Measurements from ENCODE around the gene GRIK2.

GRIK2 gene

DNA sequence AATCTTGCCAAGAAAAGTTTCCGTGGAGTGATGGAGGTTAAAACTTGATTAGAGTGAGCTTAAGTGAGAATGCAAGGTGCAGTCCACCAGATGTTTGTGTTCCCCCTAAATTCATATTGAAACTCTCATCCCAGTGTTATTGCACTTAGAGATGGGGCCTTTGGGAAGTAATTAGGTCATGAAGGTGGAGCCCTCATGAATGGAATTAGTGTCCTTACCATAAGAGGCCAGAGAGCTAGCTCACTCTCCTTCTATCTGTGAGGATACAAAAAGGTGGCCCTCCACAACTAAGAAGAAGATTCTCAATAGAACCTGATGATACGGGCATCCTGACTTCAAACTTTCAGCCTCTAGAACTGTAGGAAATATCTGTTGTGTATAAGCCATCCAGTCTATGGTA is 258.6 kb downstream of the GRIK2 start:
- TF ChIP-seq POLR2A (IDR thresholded peaks at IDR 0.05; ENCODE audit: low read depth, low read length) = no peak
- no peak for TF ChIP-seq TAF1 (IDR thresholded peaks at IDR 0.05; ENCODE audit: borderline replicate concordance, low read depth, low read length)
- TF ChIP-seq POLR2AphosphoS5 (IDR thresholded peaks at IDR 0.05; ENCODE audit: low read depth, low read length) = no peak
- FAIRE-seq (no peak), DNase-seq (ENCODE audit: insufficient read length) (no peak)

DNA sequence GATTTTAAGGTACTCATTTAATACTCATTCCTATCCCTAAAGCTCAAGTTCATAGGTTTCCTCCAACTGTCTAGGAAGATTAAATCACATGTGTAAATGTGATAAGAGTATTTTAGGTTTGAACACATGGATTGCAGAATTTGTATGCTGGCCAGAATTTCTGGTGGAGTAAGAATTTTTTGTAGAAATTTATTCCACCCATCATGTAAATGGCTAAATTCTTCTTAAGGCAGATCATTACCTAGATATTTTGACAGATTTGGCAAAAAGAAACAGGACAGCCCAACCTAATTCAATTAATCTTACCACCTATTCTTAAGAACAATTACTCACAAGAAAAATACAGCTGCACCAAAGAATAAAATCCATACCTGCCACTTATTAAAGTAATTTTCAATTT is 261.6 kb downstream of the GRIK2 start:
- no peak for DNase-seq (ENCODE audit: insufficient read length)
- no peak for FAIRE-seq
- TF ChIP-seq TAF1 (IDR thresholded peaks at IDR 0.05; ENCODE audit: borderline replicate concordance, low read depth, low read length) (no peak), POLR2A (IDR thresholded peaks at IDR 0.05; ENCODE audit: low read depth, low read length) (no peak), POLR2AphosphoS5 (IDR thresholded peaks at IDR 0.05; ENCODE audit: low read depth, low read length) (no peak)

- no peak for FAIRE-seq
- DNase-seq (ENCODE audit: insufficient read length) = no peak
- TF ChIP-seq POLR2AphosphoS5 (IDR thresholded peaks at IDR 0.05; ENCODE audit: low read depth, low read length) (no peak), TAF1 (IDR thresholded peaks at IDR 0.05; ENCODE audit: borderline replicate concordance, low read depth, low read length) (no peak), POLR2A (IDR thresholded peaks at IDR 0.05; ENCODE audit: low read depth, low read length) (no peak)
Observed at GRCh38 chr6:101662111-101662897, 268.8 kb downstream of the GRIK2 start.

GRCh38 chr6:101663100-101663499 is 269.6 kb downstream of the GRIK2 start:
- FAIRE-seq (no peak), DNase-seq (ENCODE audit: insufficient read length) (no peak)

GRCh38 chr6:101666256-101666655 is 272.7 kb downstream of the GRIK2 start:
- no peak for TF ChIP-seq TAF1 (IDR thresholded peaks at IDR 0.05; ENCODE audit: borderline replicate concordance, low read depth, low read length)
- TF ChIP-seq POLR2A (IDR thresholded peaks at IDR 0.05; ENCODE audit: low read depth, low read length) = no peak
- no peak for TF ChIP-seq POLR2AphosphoS5 (IDR thresholded peaks at IDR 0.05; ENCODE audit: low read depth, low read length)
- no peak for DNase-seq (ENCODE audit: insufficient read length)
- FAIRE-seq = no peak

More at GRCh38 chr6:101663100-101663499, 269.6 kb downstream of the GRIK2 start:
- TF ChIP-seq POLR2A (IDR thresholded peaks at IDR 0.05; ENCODE audit: low read depth, low read length) = no peak
- no peak for TF ChIP-seq POLR2AphosphoS5 (IDR thresholded peaks at IDR 0.05; ENCODE audit: low read depth, low read length)
- TF ChIP-seq TAF1 (IDR thresholded peaks at IDR 0.05; ENCODE audit: borderline replicate concordance, low read depth, low read length) = no peak

DNA sequence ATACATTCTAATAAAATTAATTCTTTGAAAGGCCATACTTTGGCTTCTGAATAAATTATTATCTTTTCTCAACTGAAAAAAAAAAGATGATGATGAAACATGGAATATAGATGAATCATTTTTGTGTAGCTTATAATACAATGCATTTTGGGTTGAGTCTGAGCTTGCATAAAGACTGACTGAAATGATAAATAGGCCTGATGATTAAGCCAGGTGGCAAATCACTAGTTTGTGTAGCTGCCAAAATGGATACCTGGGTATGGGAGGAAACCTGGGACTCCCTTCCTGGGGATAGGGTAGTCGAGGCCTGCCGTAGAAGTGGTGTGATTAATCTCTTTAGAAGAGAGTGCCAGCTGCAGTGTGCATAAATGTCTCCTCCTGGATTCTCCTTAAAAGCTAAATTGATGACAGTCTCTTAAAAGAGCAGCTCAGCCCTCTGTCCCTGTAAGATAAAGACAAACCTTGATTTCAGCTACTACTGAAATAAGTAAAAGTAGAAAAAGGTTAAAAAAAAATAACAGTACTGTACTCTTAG is 275.1 kb downstream of the GRIK2 start:
- DNase-seq (ENCODE audit: insufficient read length) (no peak), FAIRE-seq (no peak)
- TF ChIP-seq TAF1 (IDR thresholded peaks at IDR 0.05; ENCODE audit: borderline replicate concordance, low read depth, low read length) (no peak), POLR2AphosphoS5 (IDR thresholded peaks at IDR 0.05; ENCODE audit: low read depth, low read length) (no peak), POLR2A (IDR thresholded peaks at IDR 0.05; ENCODE audit: low read depth, low read length) (no peak)

DNA sequence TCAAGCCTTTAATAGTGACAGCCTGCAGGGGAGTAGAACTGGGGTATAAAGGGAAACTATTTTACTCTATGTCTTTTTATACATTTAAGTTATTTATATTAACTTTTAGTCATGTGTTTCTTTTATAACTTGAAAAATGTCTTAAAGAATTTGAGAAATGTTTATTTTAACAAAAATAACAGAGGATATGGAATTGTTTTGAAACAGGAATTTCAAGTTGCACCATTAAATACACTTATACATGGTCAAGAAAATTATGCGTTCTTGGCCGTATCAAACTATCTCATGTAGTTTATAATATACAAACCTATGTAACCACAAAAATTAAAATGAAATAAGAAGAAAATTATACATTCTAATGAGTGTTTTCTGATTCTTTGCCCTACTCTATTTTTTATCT is 282.7 kb downstream of the GRIK2 start:
- DNase-seq (ENCODE audit: insufficient read length) (no peak), FAIRE-seq (no peak)
- no peak for TF ChIP-seq POLR2AphosphoS5 (IDR thresholded peaks at IDR 0.05; ENCODE audit: low read depth, low read length)
- TF ChIP-seq POLR2A (IDR thresholded peaks at IDR 0.05; ENCODE audit: low read depth, low read length) = no peak
- no peak for TF ChIP-seq TAF1 (IDR thresholded peaks at IDR 0.05; ENCODE audit: borderline replicate concordance, low read depth, low read length)

GRCh38 chr6:101682937-101683336 is 289.4 kb downstream of the GRIK2 start:
- DNase-seq (ENCODE audit: insufficient read length) (no peak), FAIRE-seq (no peak)
- no peak for TF ChIP-seq TAF1 (IDR thresholded peaks at IDR 0.05; ENCODE audit: borderline replicate concordance, low read depth, low read length)
- TF ChIP-seq POLR2AphosphoS5 (IDR thresholded peaks at IDR 0.05; ENCODE audit: low read depth, low read length) = no peak
- TF ChIP-seq POLR2A (IDR thresholded peaks at IDR 0.05; ENCODE audit: low read depth, low read length) = no peak

DNA sequence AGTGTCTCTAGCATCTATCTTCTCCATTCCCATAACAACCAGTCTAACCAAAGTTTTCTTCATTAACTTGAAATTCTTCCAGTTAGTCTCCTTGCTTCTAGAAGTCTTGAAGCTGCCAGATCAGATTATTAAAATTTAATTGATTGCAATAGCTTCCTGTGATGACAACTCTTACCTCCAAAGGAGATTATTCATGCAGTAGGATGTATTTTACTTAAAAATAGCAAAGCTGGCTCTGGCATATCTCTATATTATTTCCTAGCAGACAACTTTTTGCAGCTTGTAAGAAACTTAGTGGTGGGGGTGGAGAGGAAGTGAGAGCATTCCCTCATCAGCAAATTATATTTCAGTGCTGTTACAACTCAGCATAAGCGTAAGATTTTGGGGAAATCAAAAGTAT is 290.4 kb downstream of the GRIK2 start:
- no peak for DNase-seq (ENCODE audit: insufficient read length)
- TF ChIP-seq POLR2AphosphoS5 (IDR thresholded peaks at IDR 0.05; ENCODE audit: low read depth, low read length) (no peak), POLR2A (IDR thresholded peaks at IDR 0.05; ENCODE audit: low read depth, low read length) (no peak), TAF1 (IDR thresholded peaks at IDR 0.05; ENCODE audit: borderline replicate concordance, low read depth, low read length) (no peak)
- FAIRE-seq = no peak

- FAIRE-seq (no peak), DNase-seq (ENCODE audit: insufficient read length) (no peak)
- TF ChIP-seq POLR2A (IDR thresholded peaks at IDR 0.05; ENCODE audit: low read depth, low read length) = no peak
- no peak for TF ChIP-seq POLR2AphosphoS5 (IDR thresholded peaks at IDR 0.05; ENCODE audit: low read depth, low read length)
- TF ChIP-seq TAF1 (IDR thresholded peaks at IDR 0.05; ENCODE audit: borderline replicate concordance, low read depth, low read length) = no peak
Observed at GRCh38 chr6:101686653-101687052, 293.1 kb downstream of the GRIK2 start.

- TF ChIP-seq POLR2AphosphoS5 (IDR thresholded peaks at IDR 0.05; ENCODE audit: low read depth, low read length) (no peak), TAF1 (IDR thresholded peaks at IDR 0.05; ENCODE audit: borderline replicate concordance, low read depth, low read length) (no peak), POLR2A (IDR thresholded peaks at IDR 0.05; ENCODE audit: low read depth, low read length) (no peak)
- DNase-seq (ENCODE audit: insufficient read length) = no peak
- FAIRE-seq = no peak
Observed at GRCh38 chr6:101689156-101689555, 295.6 kb downstream of the GRIK2 start.

- no peak for DNase-seq (ENCODE audit: insufficient read length)
- FAIRE-seq = no peak
- TF ChIP-seq POLR2AphosphoS5 (IDR thresholded peaks at IDR 0.05; ENCODE audit: low read depth, low read length) (no peak), POLR2A (IDR thresholded peaks at IDR 0.05; ENCODE audit: low read depth, low read length) (no peak), TAF1 (IDR thresholded peaks at IDR 0.05; ENCODE audit: borderline replicate concordance, low read depth, low read length) (no peak)
Observed at GRCh38 chr6:101689695-101690094, 296.2 kb downstream of the GRIK2 start.

Measured in GM12892 (cell line).